ENCODE measurements around the gene SLC35B2. TPM values are rescaled to one million over a fixed set of nuclear protein-coding genes. Genes with fewer than 3 reads are reported as not detected.

The SLC35B2 gene, protein sequence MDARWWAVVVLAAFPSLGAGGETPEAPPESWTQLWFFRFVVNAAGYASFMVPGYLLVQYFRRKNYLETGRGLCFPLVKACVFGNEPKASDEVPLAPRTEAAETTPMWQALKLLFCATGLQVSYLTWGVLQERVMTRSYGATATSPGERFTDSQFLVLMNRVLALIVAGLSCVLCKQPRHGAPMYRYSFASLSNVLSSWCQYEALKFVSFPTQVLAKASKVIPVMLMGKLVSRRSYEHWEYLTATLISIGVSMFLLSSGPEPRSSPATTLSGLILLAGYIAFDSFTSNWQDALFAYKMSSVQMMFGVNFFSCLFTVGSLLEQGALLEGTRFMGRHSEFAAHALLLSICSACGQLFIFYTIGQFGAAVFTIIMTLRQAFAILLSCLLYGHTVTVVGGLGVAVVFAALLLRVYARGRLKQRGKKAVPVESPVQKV
- 42.6 TPM for polyA plus RNA-seq

DNA sequence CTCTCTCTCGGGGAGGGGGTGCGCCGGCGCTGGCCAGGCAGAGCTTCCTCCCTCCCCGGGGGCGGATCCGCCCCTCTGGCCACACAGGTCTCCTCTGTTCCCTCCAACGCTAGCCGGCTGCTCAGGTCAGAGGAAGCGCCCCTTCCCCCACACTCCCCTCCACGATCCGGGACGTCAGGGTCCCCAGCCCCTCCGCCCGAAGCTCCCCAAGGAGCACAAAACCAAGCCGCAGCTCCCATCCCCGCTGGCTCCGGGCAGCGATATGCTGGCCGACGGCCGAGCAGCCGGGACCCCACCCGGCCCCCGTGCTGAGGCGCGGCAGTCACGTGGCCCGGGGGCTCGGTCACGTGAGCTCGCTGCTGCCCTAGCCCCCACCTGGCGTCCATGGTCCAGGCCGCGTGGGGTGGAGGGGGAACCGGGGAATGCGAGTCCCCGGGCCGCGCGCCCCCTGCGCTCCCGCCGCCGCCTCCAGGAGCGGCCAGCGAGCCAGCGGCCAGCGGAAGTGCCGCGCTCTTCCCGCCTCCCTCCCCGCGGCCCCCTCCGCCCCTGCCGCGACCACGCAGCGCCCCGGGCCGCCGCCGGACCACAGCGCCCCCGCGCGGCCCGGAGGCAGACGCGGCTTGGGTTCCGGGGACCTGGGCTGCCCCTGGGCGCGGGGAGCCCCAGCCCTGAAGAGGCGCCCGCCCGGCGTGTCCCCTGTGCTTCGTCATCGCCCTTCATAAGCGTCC is at the start of gene SLC35B2:
TSS of gene SLC35B2 (minus strand) at position 504 of the 728 bp plus-strand sequence. CDS start at position 386, 118 bp downstream.
- H3K4me1 Mint-ChIP-seq: peaks cover 48 to 73% (median 50%) of the 10 kb centered on the region in 3 donors
- peak within 1 kb of the TSS; percentile 91 to 97 (median 94) for H3K4me3 Mint-ChIP-seq
- H3K27me3 Mint-ChIP-seq: peaks cover 3% of the 10 kb centered on the region
- H3K36me3 Mint-ChIP-seq: peaks cover 10% of the 10 kb centered on the region
- peak within 1 kb of the TSS; percentile 93 to 99 (median 99) for H3K27ac Mint-ChIP-seq
- H3K9me3 Mint-ChIP-seq: no peaks in the 10 kb centered on the region

GRCh38 chr6:44306710-44307109 is 49.4 kb upstream of the SLC35B2 start:
- Mint-ChIP-seq H3K27me3 (no peaks in the 10 kb centered on the region), H3K27ac (no peak overlapping the region), H3K36me3 (peaks cover 7% of the 10 kb centered on the region), H3K4me1 (peaks cover under 1 to 3% (median under 1%) of the 10 kb centered on the region in 3 donors), H3K9me3 (no peaks in the 10 kb centered on the region), H3K4me3 (no peak overlapping the region)

DNA sequence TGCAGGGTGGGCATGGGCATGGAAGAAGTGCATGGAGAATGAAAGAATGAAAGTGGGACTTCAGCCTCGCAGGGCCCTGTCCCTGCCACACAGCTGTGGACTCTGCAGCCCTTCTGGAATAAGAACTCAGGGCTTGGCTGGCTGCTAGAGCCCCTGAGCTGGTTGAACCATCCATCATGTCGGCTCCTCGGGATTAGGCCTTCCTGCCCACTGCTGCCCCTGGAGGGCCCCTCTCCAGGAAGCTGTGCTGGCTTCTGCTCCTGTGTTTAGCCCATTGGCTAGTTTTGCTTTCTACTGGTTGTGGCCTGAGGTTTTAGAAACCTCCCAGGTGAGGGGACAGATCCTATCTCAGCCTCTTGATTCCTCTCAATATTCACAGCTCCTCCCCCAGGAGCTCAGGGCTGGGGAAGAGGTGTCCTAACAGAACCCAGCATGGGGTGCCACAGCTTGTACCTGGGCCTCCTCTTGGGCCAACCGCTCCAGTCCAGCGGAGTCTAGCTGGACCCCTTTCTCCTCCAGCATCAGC is 47.9 kb upstream of the SLC35B2 start:
- no peaks in the 10 kb centered on the region for H3K27me3 Mint-ChIP-seq

GRCh38 chr6:44304282-44305199 is 47.2 kb upstream of the SLC35B2 start:
- H3K9me3 Mint-ChIP-seq: no peaks in the 10 kb centered on the region
- no peaks in the 10 kb centered on the region for H3K27me3 Mint-ChIP-seq
- no peaks in the 10 kb centered on the region for H3K4me1 Mint-ChIP-seq
- H3K4me3 Mint-ChIP-seq: no peak overlapping the region
- H3K36me3 Mint-ChIP-seq: peaks cover 9% of the 10 kb centered on the region
- H3K27ac Mint-ChIP-seq: no peak overlapping the region

More for the DNA sequence above, 47.9 kb upstream of the SLC35B2 start:
- Mint-ChIP-seq H3K4me3 (no peak overlapping the region), H3K9me3 (no peaks in the 10 kb centered on the region), H3K4me1 (no peaks in the 10 kb centered on the region), H3K27ac (no peak overlapping the region), H3K36me3 (peaks cover 8% of the 10 kb centered on the region)

- H3K9me3 Mint-ChIP-seq: no peaks in the 10 kb centered on the region
- peaks cover 9% of the 10 kb centered on the region for H3K36me3 Mint-ChIP-seq
- no peak overlapping the region for H3K27ac Mint-ChIP-seq
- H3K4me3 Mint-ChIP-seq: no peak overlapping the region
- H3K4me1 Mint-ChIP-seq: no peaks in the 10 kb centered on the region
- no peaks in the 10 kb centered on the region for H3K27me3 Mint-ChIP-seq
Measured at GRCh38 chr6:44303842-44304241, 46.5 kb upstream of the SLC35B2 start.

- peaks cover 9% of the 10 kb centered on the region for H3K36me3 Mint-ChIP-seq
- H3K27ac Mint-ChIP-seq: no peak overlapping the region
- peaks cover 0 to under 1% (median 0%) of the 10 kb centered on the region in 3 donors for H3K4me1 Mint-ChIP-seq
- H3K4me3 Mint-ChIP-seq: no peak overlapping the region
- H3K27me3 Mint-ChIP-seq: peaks cover 3% of the 10 kb centered on the region
- no peaks in the 10 kb centered on the region for H3K9me3 Mint-ChIP-seq
Measured at GRCh38 chr6:44302856-44303255, 45.5 kb upstream of the SLC35B2 start.

- Mint-ChIP-seq H3K4me3 (no peak overlapping the region), H3K9me3 (no peaks in the 10 kb centered on the region), H3K27ac (no peak overlapping the region), H3K27me3 (peaks cover 8% of the 10 kb centered on the region), H3K36me3 (peaks cover 9% of the 10 kb centered on the region), H3K4me1 (peaks cover 0 to 2% (median 0%) of the 10 kb centered on the region in 3 donors)
Measured at GRCh38 chr6:44301782-44302564, 44.6 kb upstream of the SLC35B2 start.

DNA sequence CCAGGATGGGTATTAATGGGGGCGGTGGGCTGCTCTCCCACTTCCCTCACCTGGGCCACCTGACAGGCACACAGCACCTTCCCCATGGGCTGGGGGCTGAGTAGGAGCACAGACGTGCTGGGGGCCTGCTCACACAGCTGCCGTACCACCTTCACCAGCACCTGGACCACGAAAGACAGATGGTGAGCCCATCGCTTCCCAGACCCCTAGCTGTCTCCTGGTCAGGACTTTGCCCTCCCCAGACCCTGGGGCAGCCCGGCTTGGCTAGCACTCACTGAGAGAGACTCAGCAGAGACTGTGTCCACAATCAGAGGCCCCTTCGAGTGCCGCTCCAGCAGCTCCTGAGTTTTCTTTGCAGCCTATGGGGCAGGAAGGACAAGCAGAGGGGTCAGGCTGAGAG is 43.8 kb upstream of the SLC35B2 start:
- Mint-ChIP-seq H3K4me3 (no peak overlapping the region), H3K27me3 (peaks cover 16% of the 10 kb centered on the region), H3K36me3 (peaks cover 9% of the 10 kb centered on the region), H3K4me1 (peaks cover 0 to 2% (median 0%) of the 10 kb centered on the region in 3 donors), H3K27ac (no peak overlapping the region), H3K9me3 (no peaks in the 10 kb centered on the region)

GRCh38 chr6:44300292-44300823 is 43.0 kb upstream of the SLC35B2 start:
- H3K36me3 Mint-ChIP-seq: peaks cover 9% of the 10 kb centered on the region
- no peak overlapping the region for H3K27ac Mint-ChIP-seq
- H3K27me3 Mint-ChIP-seq: peaks cover 17% of the 10 kb centered on the region
- no peak overlapping the region for H3K4me3 Mint-ChIP-seq
- peaks cover 0 to 2% (median 0%) of the 10 kb centered on the region in 3 donors for H3K4me1 Mint-ChIP-seq
- no peaks in the 10 kb centered on the region for H3K9me3 Mint-ChIP-seq

- Mint-ChIP-seq H3K27ac (no peak overlapping the region), H3K27me3 (peaks cover 30% of the 10 kb centered on the region), H3K4me1 (peaks cover 0 to 2% (median 0%) of the 10 kb centered on the region in 3 donors), H3K36me3 (peaks cover 7% of the 10 kb centered on the region), H3K9me3 (no peaks in the 10 kb centered on the region), H3K4me3 (peak overlapping the region in 2 of 4 donors; percentile 30 to 76)
Measured at GRCh38 chr6:44298864-44299263, 41.5 kb upstream of the SLC35B2 start.

DNA sequence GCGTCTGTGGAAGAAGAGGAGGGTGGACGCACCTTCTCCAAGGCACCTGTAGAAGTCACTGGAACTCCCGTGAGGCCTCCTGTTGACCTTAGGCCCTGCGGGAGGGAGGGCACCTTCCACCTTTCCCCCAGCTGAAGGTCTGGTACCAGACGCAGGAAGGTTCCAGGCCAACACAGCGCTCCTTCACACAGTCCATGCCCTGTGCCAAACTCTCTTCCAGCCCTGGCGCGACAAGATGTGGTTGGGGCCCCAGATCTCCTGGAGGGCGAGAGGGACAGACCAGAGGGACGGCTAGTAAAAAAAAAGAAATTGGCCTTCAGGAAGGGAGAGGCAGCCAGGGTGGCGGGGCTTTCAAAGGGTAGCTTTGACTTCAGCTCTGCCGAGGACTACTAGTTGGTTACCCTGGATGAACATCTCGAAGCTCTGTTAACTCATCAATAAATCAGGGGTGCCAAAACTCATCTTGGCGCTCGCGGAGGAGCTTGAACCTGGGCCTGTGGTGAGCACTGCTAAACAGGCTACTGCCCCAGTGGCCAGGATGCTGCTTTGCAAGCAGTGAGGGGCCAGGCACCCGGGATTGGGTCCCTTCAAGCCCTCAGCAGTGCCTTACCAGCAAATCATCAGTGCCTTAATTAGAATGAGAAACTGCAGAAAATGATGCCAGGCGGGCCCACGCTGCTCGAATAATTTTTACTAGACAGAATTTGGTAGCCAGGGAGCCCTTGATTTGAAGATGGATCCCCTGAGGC is 40.9 kb upstream of the SLC35B2 start:
- peak overlapping the region in 1 of 4 donors; percentile 74 for H3K4me3 Mint-ChIP-seq
- H3K27me3 Mint-ChIP-seq: peaks cover 35% of the 10 kb centered on the region
- H3K36me3 Mint-ChIP-seq: peaks cover 4% of the 10 kb centered on the region
- peak overlapping the region in 1 of 3 donors; percentile 46 for H3K27ac Mint-ChIP-seq
- H3K9me3 Mint-ChIP-seq: no peaks in the 10 kb centered on the region
- H3K4me1 Mint-ChIP-seq: peaks cover 0 to 2% (median 0%) of the 10 kb centered on the region in 3 donors

DNA sequence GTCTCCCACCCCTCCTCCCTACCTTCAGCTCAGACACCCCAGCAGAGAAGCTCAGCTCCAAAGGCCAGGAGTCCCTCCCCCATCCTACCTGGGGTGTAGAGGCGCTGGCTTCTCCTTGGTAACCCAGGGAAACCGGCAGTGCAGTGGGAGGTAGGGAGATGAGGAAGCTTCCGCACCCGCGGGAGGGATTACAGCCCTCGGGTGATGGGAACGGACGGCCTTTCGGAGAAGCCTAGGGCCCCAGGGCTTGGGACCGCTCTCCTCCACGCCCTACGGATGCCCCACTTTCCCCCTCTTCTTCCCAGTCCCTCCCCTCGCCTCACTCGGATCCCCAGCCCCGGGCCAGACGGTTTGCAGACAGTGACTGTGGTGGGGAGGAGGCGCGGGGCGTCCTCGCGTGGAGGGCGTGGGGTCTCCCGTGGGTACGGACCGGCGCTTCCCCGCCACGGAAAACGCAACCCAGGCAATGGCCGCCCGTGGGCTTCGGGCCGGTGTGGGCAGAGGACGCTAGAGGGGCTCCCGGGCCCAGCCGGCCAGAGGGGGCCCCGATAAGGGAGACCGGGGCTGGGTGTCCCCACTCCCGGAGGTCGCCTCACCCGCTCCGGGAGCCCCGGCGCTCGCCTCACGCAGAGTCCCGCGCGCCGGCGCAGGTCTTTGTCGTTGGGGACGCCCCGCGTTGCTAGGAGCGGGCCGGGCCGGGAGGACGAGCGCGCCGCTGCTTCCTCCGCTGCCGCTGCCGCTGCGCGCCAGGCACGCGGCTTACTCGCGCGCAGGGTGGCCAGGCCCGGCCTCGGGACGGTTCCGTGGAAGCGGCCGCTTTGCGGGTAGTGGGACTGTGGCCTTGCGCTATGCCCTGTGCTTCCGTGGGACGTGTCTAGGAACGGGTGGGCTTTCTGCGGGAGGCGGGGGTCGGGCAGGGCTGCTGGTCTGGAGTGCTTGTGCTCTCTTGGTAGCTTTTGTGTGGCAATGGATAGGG is 40.0 kb upstream of the SLC35B2 start:
- Mint-ChIP-seq H3K27me3 (peaks cover 41% of the 10 kb centered on the region), H3K27ac (peak overlapping the region in 1 of 3 donors; percentile 46), H3K9me3 (no peaks in the 10 kb centered on the region)

More for the DNA sequence above, 40.0 kb upstream of the SLC35B2 start:
- Mint-ChIP-seq H3K36me3 (peaks cover 3% of the 10 kb centered on the region), H3K4me1 (peaks cover 0 to 2% (median 0%) of the 10 kb centered on the region in 3 donors), H3K4me3 (peak overlapping the region in 2 of 4 donors; percentile 41 to 74)
